Measurements from ENCODE around the gene CA12. TPM values are rescaled to one million over a fixed set of nuclear protein-coding genes. Genes with fewer than 3 reads are reported as not detected.

The CA12 gene
- total and polyA plus RNA-seq, 9 of the 15 experiments (the other 6 are each of a cell fraction or from before 2014, with no cell fraction given) = 0.01 to 0.78 (median 0.15) TPM; not detected in 1

GRCh38 chr15:63276342-63277037 lies 105.2 kb downstream of the CA12 start (continued):
- TF ChIP-seq PHB2 (IDR thresholded peaks at IDR 0.05; ENCODE audit: low read depth) (no peak), MCM3 (IDR thresholded peaks at IDR 0.05) (no peak), SAFB (IDR thresholded peaks at IDR 0.05; ENCODE audit: borderline replicate concordance, low read depth, low read length) (no peak), ZBTB7A (IDR thresholded peaks at IDR 0.05; ENCODE audit: borderline replicate concordance, control insufficient read depth, low read depth, low read length) (no peak), ZNF354B (CRISPR knock-in tag; IDR thresholded peaks at IDR 0.05) (no peak), ESRRA (IDR thresholded peaks at IDR 0.05; ENCODE audit: borderline replicate concordance, low read depth) (no peak), ZNF197 (CRISPR knock-in tag; IDR thresholded peaks at IDR 0.05; ENCODE audit: low read depth) (no peak), MTA1 (IDR thresholded peaks at IDR 0.05; ENCODE audit: borderline replicate concordance) (no peak), ZNF507 (tag; conservative IDR thresholded peaks at IDR 0.05) (no peak), ZNF778 (CRISPR knock-in tag; IDR thresholded peaks at IDR 0.05) (no peak), THRAP3 (IDR thresholded peaks at IDR 0.05; ENCODE audit: borderline replicate concordance) (no peak), E2F4 (CRISPR knock-in tag; IDR thresholded peaks at IDR 0.05; ENCODE audit: low read depth) (no peak), KLF6 (CRISPR knock-in tag; IDR thresholded peaks at IDR 0.05; ENCODE audit: borderline replicate concordance) (no peak), FOXK2 (conservative IDR thresholded peaks at IDR 0.05 in 1 of 2, IDR thresholded peaks at IDR 0.05 in 1 of 2; ENCODE audit: low read depth in 2 of 2) (no peak), THRB (CRISPR knock-in tag; conservative IDR thresholded peaks at IDR 0.05) (no peak), TOE1 (IDR thresholded peaks at IDR 0.05; ENCODE audit: borderline replicate concordance) (no peak), TOE1 (CRISPR knock-in tag; IDR thresholded peaks at IDR 0.05; ENCODE audit: borderline replicate concordance, low read depth) (no peak), EWSR1 (IDR thresholded peaks at IDR 0.05; ENCODE audit: borderline replicate concordance, low read depth, partially characterized antibody) (no peak), GTF2A2 (tag; IDR thresholded peaks at IDR 0.05) (no peak)
